HG03175 (cell line): ENCODE data around the gene RGSL1.

ENCODE experiments used
- ATAC-seq: cut with Tn5 transposase; IDR thresholded peaks from one replicate; pipeline ENCODE4 v1.9.1; 2021; ENCODE audit warnings: mild to moderate bottlenecking, moderate library complexity; ENCODE audit not compliant: unreplicated experiment

Gene RGSL1

DNA sequence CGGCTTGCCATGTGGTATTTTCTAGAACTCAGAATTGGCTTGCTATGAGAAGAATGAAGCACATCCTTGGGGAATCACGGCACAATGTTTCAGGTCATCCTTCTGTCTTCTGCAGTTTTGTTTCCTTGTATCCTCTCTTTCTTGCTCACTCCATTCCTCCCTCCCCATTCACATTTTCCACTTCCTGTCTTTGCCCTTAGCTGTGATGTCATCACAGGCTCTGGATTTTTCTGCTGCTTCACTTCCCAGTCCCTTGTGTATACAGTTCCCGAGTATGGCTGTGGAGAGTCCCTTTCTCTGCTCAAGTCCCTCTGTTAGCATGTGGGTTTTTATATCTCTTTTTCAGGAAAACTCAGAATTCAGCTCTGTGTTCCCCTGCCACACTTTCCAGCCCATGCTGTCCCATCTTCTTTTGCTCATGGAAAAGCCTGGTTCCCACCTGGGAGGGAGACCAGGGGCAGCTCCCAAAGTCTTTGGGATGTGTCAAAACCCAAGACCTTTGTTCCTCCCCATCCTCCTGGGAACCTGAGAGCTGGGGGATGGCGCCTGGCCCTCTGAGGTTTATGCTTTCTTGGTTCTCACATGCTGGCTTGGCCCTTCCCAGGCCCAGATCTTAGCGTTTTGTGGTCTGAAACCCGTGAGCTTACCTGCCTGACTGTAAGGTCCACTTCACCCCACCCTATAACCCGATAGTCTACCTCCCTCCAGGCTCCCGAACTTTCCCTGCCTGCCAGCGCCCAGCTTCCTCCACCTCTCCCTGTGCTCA lies 159.1 kb downstream of the RGSL1 start:
- ATAC-seq = no peak
